Urinary bladder (tissue), 4 donors: ENCODE results near the gene DLL1. TPM values are rescaled to one million over a fixed set of nuclear protein-coding genes. Genes with fewer than 3 reads are reported as not detected.

Experiments used
- DNase-seq: peaks from one replicate; pipeline ENCODE4 v3.0.0-alpha.2; 2015; ENCODE audit errors: extremely low spot score
- H3K27ac ChIP-seq: one replicate; pipeline ENCODE4 v1.5.1; 2013; ENCODE audit warnings: low read depth, mild to moderate bottlenecking, moderate library complexity
- H3K36me3 ChIP-seq: one replicate; pipeline ENCODE4 v1.6.1; 2013; ENCODE audit warnings: mild to moderate bottlenecking, moderate library complexity; ENCODE audit not compliant: insufficient read depth
- H3K4me1 ChIP-seq: one replicate; pipeline ENCODE4 v1.6.1; 2013; ENCODE audit warnings: mild to moderate bottlenecking, moderate library complexity; ENCODE audit not compliant: insufficient read depth
- H3K4me3 ChIP-seq: one replicate; pipeline ENCODE4 v1.5.1; 2013; ENCODE audit warnings: low read depth, low read length
- WGBS: extraction: QIAGEN DNeasy Blood & Tissue Kit; methylation state at CpG from one replicate; pipeline ENCODE4 v1.1.7; 2013; 5-methylcytosine and 5-hydroxymethylcytosine counted together
- polyA plus RNA-seq: library from polyadenylated mRNA; stranded (reverse); fragments of 200-250 nt; gene quantifications from one replicate; pipeline ENCODE4 v1.2.3, GENCODE V29; 2013
- total RNA-seq: library from RNA; depleted of rRNA; stranded (reverse); fragments of >200 nt; gene quantifications from one replicate; pipeline ENCODE4 v1.2.3, GENCODE V29; 2014
- donor health status: healthy with polysubstance abuse.
- donor health status: healthy.

DLL1 gene
- total and polyA plus RNA-seq, 2 donors: 5.9 to 22.1 TPM

DNA sequence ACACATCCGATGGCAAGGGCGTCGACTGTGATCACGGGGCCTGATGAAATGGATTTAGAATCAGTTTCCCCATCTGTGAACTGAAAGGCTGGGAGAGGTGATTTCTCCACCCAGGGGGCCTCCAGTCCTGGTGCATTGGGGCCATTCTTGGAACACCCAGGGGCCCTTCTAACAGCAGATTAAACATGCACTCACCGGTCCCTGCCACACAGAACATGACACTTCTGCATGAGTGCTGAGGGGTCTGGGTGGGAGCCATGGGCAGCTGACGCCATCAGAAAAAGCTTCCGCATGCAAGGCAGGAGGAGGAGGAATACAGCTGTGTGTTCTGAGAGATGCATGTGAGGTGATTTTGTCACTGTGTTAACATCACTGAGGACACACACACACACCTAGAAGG lies 26.8 kb downstream of the DLL1 start:
- no peaks in the 10 kb centered on the region for H3K4me1 ChIP-seq
- 89% methylated on average over 7 of the region's 7 CpGs for WGBS
- H3K36me3 ChIP-seq: no peaks in the 10 kb centered on the region
- DNase-seq: no peak
- H3K27ac ChIP-seq: no peak overlapping the region
- H3K4me3 ChIP-seq: no peak overlapping the region

DNA sequence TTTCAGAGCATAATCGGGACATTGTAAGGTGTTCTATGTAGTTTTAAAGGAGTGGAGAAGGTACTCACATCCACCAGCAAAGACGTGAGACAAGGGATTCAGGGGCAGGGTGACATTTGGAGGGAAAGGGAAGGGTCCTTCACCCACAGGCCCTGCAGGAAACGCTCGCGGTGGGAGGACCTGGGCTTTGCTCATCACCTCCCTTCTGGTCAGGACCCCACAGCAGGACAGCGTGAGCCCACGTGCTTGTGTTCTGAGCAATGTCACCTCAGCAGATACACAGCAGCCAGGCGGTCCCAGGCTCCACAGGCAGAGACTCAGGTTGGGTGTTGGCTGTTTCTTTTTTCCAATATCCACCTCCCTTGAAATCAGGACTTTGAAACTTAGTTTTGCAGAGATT lies 27.5 kb downstream of the DLL1 start:
- Histone ChIP-seq H3K4me1 (no peaks in the 10 kb centered on the region), H3K4me3 (no peak overlapping the region), H3K27ac (no peak overlapping the region), H3K36me3 (no peaks in the 10 kb centered on the region)
- no peak for DNase-seq
- 93% methylated on average over 8 of the region's 8 CpGs for WGBS

DNA sequence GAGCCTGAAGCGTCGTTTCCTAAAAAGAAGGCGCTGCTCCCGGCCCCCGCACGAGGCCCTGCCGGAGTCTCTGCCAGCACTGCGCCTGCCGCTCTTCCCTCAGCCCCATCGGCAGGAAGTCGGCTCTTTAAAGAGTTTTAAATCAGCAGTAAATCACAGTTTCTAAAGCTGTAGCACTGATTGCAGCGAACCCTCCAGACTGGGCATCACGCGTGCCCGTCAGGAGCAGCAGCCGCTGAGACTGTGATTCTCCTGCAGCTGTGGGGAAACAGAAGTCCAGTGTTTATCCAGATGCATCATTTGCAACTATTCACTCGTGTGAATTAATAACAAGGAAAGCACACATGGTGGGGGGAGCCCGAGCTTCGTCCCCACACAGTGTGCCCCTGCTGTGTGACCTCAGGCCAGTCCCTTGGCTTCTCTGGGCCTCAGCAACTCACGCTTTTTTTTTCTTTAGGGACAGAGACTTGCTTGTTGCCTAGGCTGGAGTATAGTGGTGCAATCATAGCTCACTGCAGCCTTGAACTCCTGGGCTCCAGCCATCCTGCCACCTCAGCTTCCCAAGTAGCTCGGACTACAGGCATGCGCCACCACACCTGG lies 28.3 kb downstream of the DLL1 start:
- Histone ChIP-seq H3K27ac (no peak overlapping the region), H3K4me3 (no peak overlapping the region), H3K36me3 (no peaks in the 10 kb centered on the region), H3K4me1 (no peaks in the 10 kb centered on the region)
- 59% methylated on average over 22 of the region's 22 CpGs for WGBS
- DNase-seq: no peak

DNA sequence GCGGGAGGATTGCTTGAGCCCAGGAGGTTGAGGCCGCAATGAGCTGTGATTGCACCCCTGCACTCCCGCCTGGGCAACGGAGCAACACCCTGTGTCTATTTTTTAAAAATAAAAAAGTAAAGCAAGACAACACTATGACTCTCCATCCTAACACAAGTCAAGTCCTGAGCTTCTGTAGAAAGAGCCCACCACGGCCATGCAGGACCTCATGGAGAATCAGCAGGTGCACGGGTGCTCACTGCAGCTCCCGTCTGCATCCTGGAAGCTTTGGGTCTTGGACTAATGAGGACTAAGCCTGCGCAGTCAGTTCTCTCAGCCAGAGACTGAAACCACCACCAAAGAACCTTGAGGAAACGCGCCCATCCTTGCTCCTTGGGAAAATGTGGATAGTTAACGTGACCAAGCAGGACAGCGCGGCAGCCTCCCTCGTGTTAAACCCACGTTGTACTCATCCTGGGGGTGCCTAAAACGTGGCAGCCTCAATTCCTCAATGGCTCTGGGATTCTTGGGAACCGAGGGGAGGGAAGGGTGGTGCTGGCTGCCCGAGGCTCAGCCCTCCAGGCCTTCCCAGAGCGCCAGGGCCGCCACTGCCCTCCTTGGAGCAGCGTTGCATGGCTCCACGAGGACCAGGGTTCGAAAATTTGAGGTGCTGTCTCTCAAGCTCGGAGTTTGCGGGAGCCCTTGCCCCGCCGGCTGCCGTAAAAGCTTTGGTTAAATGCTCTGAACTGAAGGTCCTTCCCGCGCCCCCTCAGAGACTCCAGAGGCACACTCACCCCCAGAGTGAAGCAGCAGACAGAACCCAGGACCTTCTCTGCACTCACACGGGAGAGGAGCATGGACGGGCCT lies 29.0 kb downstream of the DLL1 start:
- no peak overlapping the region for H3K27ac ChIP-seq
- DNase-seq: no peak
- H3K4me1 ChIP-seq: no peaks in the 10 kb centered on the region
- no peak overlapping the region for H3K4me3 ChIP-seq
- WGBS: 88% methylated on average over 32 of the region's 32 CpGs
- no peaks in the 10 kb centered on the region for H3K36me3 ChIP-seq

DNA sequence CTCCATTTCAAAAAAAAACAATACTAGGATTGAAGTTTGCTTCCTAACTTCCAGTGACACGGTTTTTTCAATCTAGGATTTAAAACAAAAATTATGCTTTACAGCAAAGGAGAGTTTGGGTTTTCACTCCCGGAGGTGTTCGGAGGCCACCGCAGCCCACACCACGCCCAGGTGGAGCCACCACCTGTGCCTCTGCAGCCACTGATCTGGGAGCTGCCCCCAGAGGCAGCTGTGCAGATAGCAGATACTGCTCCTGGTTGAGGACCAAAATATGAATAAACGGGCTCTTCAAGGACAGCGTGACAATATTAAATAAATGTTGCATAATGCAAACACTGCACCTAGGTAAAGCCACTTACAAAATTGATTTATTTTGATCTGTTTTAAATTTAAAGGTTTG lies 30.2 kb downstream of the DLL1 start:
- Histone ChIP-seq H3K27ac (no peak overlapping the region), H3K4me3 (no peak overlapping the region), H3K36me3 (no peaks in the 10 kb centered on the region), H3K4me1 (no peaks in the 10 kb centered on the region)
- no peak for DNase-seq
- 92% methylated on average over 7 of the region's 7 CpGs for WGBS

DNA sequence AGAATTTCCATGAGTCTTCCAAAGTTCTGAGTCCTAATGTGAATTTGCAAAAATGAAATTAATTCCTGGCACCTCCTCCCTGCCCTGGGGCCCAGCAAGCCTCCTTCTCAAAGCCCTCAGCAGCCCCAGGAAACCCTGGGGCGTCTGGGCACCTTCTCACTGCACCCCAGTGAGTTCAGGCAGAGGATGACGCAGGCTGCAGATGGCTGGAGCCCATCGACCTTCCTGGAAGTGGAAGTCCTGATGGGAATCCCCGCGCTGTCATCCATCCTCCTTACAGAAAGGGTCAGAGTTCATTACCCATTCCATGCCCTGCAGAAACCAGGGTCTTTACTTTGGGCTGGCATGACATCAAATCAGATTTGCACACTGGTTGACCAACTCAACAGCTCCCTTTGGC lies 31.6 kb downstream of the DLL1 start:
- Histone ChIP-seq H3K36me3 (no peaks in the 10 kb centered on the region), H3K4me3 (no peak overlapping the region), H3K27ac (no peak overlapping the region), H3K4me1 (no peaks in the 10 kb centered on the region)
- DNase-seq: no peak
- 85% methylated on average over 5 of the region's 5 CpGs for WGBS

DNA sequence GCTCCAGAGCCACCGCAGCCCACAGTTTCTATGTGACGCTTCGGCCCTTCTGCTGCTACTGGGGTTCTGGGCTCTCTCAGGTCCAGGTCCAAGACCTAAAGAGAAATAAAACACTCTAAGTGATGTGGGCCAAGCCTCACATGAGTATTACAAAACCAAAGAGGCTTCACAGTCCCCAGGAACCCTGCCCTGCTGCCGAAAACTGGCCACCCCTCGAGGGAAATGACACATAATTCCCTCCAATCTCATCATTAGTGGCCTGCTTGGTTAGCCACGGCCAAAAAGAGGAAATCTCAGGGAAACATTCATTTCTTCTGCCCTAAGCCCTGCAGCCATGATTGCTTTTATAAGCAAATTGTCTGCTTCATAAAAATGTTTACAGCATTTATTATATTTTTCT lies 32.5 kb downstream of the DLL1 start:
- H3K36me3 ChIP-seq: no peaks in the 10 kb centered on the region
- H3K27ac ChIP-seq: peak overlapping the region; percentile 45
- 78% methylated on average over 6 of the region's 6 CpGs for WGBS
- DNase-seq: no peak
- no peaks in the 10 kb centered on the region for H3K4me1 ChIP-seq
- H3K4me3 ChIP-seq: no peak overlapping the region

DNA sequence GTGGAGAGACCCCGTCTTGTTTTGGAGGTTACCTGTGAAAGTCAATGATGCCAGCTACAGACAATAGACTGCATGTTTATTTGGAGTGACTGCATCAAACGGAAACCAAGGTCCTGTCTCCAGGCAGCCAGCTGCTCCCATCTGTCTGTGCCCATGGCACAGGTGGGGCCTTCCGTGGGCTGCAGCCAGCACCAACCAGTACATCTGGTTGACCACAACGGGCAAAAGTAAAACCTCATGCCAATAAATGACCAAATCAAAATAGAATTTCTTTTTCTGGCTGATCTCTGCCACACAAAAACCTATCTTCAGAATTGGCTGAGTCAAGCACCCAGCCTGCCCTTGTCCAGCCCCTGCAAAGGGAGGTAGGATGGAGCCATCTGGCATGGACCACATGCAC lies 33.5 kb downstream of the DLL1 start:
- no peak for DNase-seq
- H3K27ac ChIP-seq: no peak overlapping the region
- H3K4me3 ChIP-seq: no peak overlapping the region
- no peaks in the 10 kb centered on the region for H3K4me1 ChIP-seq
- H3K36me3 ChIP-seq: no peaks in the 10 kb centered on the region
- WGBS: 88% methylated on average over 4 of the region's 4 CpGs

DNA sequence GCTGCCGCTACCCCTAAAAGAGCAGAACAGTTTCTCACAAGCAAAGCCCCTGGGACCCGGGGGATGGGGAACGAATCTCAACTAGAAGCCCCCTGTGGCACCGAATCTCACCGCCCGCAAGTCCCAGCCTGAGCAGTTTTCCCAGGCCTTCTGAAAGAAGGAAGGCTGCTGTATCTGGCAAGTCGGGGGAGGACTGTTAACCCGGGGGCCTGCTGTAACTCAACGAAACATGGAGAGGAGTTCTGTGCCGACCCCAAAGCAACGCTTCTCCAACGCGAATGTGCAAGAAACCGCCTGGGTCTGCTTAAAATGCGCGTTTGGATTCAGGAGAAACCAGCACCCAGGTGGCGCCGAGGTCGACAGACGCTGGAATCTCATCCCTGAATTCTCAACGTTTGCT lies 34.2 kb downstream of the DLL1 start:
- Histone ChIP-seq H3K36me3 (no peaks in the 10 kb centered on the region), H3K4me1 (no peaks in the 10 kb centered on the region), H3K27ac (no peak overlapping the region), H3K4me3 (no peak overlapping the region)
- 94% methylated on average over 21 of the region's 21 CpGs for WGBS
- no peak for DNase-seq

DNA sequence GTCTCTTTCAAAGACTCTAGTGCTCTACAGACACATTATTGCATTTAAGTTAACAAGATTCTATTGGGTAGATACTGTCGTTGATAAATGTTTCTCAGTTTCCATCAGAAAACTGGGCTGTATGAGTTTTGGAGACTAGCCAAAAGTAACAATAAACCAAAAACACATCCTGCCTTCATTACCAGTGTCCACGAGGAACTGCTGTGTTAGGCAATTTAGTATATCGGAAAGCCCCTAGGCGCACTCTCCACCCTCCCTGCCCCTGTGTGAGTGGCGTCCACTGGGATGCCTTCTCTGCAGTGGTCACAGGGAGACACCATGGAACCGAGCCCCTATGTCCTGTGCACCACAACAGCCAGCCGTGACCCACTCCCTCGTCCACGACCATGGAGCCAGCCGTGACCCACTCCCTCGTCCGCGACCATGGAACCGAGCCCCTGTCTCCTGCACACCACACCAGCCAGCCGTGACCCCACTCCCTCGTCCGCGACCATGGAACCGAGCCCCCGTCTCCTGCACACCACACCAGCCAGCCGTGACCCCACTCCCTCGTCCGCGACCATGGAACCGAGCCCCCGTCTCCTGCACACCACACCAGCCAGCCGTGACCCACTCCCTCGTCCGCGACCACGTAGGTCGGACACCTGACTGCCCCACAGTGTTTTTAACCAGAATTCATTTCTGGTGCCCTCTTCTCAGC lies 35.3 kb downstream of the DLL1 start:
- Histone ChIP-seq H3K4me1 (no peaks in the 10 kb centered on the region), H3K36me3 (no peaks in the 10 kb centered on the region), H3K27ac (no peak overlapping the region), H3K4me3 (no peak overlapping the region)
- 93% methylated on average over 32 of the region's 32 CpGs for WGBS
- DNase-seq: no peak

DNA sequence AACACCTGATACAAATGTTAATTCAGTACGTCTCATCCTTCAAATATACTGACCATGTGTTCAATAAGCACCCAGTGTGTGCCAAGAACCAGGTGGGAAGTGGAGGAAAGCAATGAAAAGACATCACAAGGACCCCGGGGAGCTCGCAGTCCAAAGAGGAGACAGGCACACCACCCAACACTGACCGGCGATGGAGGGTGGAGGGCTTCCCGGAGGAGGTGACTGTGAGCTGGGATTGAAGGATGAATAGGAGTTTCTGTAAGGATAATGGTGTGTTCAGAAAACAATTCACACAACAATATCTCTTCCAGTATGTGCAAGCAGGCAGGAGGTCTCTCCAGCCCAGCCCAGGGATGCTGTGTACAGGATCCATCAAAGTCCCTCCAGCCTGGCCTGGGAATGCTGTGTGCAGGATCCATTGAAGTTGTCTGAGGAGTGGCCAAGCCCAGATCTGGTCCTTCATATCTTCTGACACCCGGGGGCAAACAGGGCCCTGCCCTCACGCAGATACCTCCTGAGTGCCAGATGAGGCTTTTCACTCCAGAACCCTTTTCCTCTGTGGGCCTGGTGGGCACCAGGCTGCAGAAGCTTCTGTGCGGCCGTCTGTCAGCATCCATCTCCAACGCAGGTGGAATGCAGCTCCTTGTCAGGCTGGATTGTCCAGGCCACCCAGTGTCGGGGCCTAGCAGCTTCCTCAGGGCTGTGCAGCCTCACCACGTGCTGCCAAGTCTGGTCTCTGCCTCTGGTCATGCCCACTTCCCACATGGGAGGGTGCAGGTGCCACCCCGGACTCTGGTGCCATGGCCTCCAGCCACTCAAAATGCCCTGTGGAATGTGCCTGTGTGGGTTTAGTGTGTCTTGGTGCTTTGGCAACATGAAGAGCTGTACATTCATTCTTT lies 36.3 kb downstream of the DLL1 start:
- Histone ChIP-seq H3K4me3 (no peak overlapping the region), H3K36me3 (no peaks in the 10 kb centered on the region), H3K4me1 (no peaks in the 10 kb centered on the region), H3K27ac (no peak overlapping the region)
- DNase-seq: no peak
- 85% methylated on average over 14 of the region's 14 CpGs for WGBS

DNA sequence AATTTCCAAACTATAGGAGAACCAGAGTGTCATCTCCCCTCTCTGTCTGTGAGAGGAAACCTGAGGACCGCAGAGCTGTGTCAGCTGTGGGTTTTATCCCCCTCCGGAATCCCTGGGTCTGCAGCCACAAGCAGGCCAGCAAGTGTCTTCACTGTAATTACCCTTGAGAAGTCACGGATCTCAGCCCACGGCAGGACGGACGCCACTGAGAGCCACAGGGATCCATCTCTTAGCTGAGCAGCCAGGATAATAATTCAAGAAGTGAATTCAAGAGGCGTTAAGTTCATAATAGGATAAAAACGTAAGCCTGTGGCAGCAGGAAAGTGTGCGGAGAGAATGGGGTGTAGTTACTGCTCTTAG lies 37.0 kb downstream of the DLL1 start:
- H3K4me1 ChIP-seq: no peaks in the 10 kb centered on the region
- H3K4me3 ChIP-seq: no peak overlapping the region
- H3K36me3 ChIP-seq: no peaks in the 10 kb centered on the region
- WGBS: 91% methylated on average over 9 of the region's 9 CpGs
- no peak overlapping the region for H3K27ac ChIP-seq
- no peak for DNase-seq

DNA sequence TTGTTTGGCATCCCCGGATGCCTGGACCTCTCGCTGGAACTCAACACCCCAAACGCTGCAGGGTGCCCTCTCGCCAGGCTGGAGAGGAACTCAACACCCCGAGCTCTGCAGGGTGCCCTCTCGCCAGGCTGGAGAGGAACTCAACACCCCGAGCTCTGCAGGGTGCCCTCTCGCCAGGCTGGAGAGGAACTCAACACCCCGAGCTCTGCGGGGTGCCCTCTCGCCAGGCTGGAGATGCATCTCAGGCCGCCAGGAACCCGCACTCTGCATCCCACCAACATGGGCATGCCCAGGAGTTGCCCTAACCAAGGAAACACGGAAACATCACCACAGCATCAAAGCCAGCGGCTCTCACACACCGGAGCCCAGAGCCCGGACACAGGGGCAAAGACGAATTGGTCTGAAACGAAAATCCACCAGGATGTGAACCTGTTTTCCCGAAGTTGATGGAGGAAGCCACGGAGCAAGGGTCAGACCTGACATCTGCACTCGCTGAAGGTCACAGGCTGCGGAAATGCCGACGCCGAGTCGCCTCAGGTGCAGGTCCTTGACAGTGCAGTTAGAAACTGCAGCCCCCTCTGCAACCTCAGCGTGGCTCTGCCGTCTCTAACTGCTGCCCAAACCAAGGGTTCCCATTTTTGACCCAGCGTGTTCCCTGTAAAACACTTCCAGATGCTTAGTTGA lies 37.5 kb downstream of the DLL1 start:
- Histone ChIP-seq H3K27ac (no peak overlapping the region), H3K36me3 (no peaks in the 10 kb centered on the region), H3K4me1 (no peaks in the 10 kb centered on the region), H3K4me3 (no peak overlapping the region)
- 92% methylated on average over 30 of the region's 30 CpGs for WGBS
- DNase-seq: no peak
